AG04450 (cell line): ENCODE results near the gene MOB3A. TPM values are rescaled to one million over a fixed set of nuclear protein-coding genes. Genes with fewer than 3 reads are reported as not detected.
"Not testable (repeated sequence)": the region's sequence is repeated elsewhere in the genome, so short reads cannot be mapped to it uniquely, and the experiment has no call there.

Experiments used
- CTCF ChIA-PET: fragments of 300-600, 350-600 bp; formaldehyde crosslinking; extraction: SDS; loops from one replicate; lab custom pipeline; 2022; ENCODE audit warnings: antibody characterized with exemption, inconsistent platforms; lab: Charles Lee
- POLR2A ChIA-PET: fragments of 350-600 bp; formaldehyde crosslinking; extraction: SDS; loops from one replicate; lab custom pipeline; 2021; ENCODE audit warnings: antibody characterized with exemption, inconsistent platforms; lab: Yijun Ruan, JAX
- DNase-seq: peaks from one replicate; pipeline ENCODE4 v3.0.0-alpha.2; 2011; ENCODE audit warnings: low read depth, low spot score
- H3K27ac ChIP-seq: one replicate; pipeline ENCODE4 v1.5.1; 2012; ENCODE audit warnings: low read depth, low read length, control low read depth
- H3K27me3 ChIP-seq: one replicate; pipeline ENCODE4 v1.6.0; 2012; ENCODE audit warnings: low read length; ENCODE audit not compliant: control insufficient read depth, insufficient read depth
- H3K4me3 ChIP-seq: 2 replicates; pipeline ENCODE4 v1.5.1; 2011; ENCODE audit warnings: mild to moderate bottlenecking, low read depth, low read length, control low read depth
- H3K9me3 ChIP-seq: 2 replicates; pipeline ENCODE4 v1.5.1; 2012; ENCODE audit warnings: low read length; ENCODE audit not compliant: control insufficient read depth, insufficient read depth
- polyA plus RNA-seq: library from polyadenylated mRNA; depleted of rRNA; stranded (reverse); fragments of >200 nt; gene quantifications from 2 replicates; pipeline ENCODE4 v1.2.3, GENCODE V29; 2011
- TF ChIP-seq, protein P1 (sequence below): IDR thresholded peaks from 2 replicates; pipeline ENCODE4 v1.5.1; 2011; ENCODE audit warnings: low read depth, low read length, control low read depth, inconsistent platforms

Gene MOB3A
- polyA plus RNA-seq, 1 experiment: 20.5 TPM

GRCh38 chr19:2129022-2129421 is 32.9 kb upstream of the MOB3A start:
- no peak overlapping the region for H3K4me3 ChIP-seq
- CTCF ChIA-PET: no interaction called here
- DNase-seq: no peak
- TF ChIP-seq, protein P1, sequence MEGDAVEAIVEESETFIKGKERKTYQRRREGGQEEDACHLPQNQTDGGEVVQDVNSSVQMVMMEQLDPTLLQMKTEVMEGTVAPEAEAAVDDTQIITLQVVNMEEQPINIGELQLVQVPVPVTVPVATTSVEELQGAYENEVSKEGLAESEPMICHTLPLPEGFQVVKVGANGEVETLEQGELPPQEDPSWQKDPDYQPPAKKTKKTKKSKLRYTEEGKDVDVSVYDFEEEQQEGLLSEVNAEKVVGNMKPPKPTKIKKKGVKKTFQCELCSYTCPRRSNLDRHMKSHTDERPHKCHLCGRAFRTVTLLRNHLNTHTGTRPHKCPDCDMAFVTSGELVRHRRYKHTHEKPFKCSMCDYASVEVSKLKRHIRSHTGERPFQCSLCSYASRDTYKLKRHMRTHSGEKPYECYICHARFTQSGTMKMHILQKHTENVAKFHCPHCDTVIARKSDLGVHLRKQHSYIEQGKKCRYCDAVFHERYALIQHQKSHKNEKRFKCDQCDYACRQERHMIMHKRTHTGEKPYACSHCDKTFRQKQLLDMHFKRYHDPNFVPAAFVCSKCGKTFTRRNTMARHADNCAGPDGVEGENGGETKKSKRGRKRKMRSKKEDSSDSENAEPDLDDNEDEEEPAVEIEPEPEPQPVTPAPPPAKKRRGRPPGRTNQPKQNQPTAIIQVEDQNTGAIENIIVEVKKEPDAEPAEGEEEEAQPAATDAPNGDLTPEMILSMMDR: no peak
- no peak overlapping the region for H3K27ac ChIP-seq
- peaks cover 3% of the 10 kb centered on the region; the same call in 1 of the 2 replicates for H3K9me3 ChIP-seq
- POLR2A ChIA-PET: no interaction called here
- H3K27me3 ChIP-seq: no peaks in the 10 kb centered on the region

- H3K27ac ChIP-seq, DNase-seq, H3K27me3 ChIP-seq, POLR2A ChIA-PET, CTCF ChIA-PET, H3K4me3 ChIP-seq, H3K9me3 ChIP-seq: not testable (repeated sequence)
Observed at GRCh38 chr19:2128252-2128651, 32.1 kb upstream of the MOB3A start.

- CTCF ChIA-PET: no interaction called here
- no peak overlapping the region for H3K4me3 ChIP-seq
- H3K27ac ChIP-seq: no peak overlapping the region
- DNase-seq: no peak
- no peaks in the 10 kb centered on the region for H3K27me3 ChIP-seq
- POLR2A ChIA-PET: no interaction called here
- TF ChIP-seq, protein P1: no peak
- H3K9me3 ChIP-seq: peaks cover 3% of the 10 kb centered on the region; the same call in 1 of the 2 replicates
Observed at GRCh38 chr19:2127758-2128157, 31.6 kb upstream of the MOB3A start.

DNA sequence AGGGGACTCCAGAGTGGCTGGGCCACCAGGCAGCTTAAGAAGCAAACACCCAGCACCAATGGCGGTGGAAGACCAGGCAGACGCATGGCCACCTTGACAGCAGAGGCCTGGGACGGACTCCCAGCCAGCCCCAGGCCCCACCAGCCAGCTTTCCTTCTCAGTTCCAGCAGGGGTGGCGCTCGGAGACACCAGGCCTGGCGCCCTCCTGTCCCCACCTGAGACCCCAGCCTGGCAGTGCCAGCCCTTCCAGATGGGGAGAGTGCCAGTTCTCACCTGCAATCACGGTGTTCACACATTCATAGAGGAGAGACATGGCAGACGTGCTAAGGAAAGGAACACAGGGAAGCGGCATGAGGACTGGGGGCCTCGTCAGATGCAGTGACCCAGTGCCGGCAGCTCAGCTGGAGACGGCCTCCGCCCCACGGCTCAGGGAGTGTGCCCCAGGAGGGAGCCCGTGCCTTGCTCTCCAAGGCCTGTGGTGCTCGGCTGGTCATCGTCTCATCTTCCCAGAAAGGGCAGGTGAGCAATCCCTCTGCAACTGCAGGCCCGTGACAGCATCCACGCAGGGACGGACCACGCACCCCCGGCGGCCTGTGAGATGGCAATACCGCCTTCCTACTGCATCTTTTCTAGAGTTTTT is 30.9 kb upstream of the MOB3A start:
- ChIA-PET CTCF (no interaction called here), POLR2A (no interaction called here)
- Histone ChIP-seq H3K9me3 (no peaks in the 10 kb centered on the region; the same call in 1 of the 2 replicates), H3K4me3 (no peak overlapping the region), H3K27me3 (no peaks in the 10 kb centered on the region), H3K27ac (no peak overlapping the region)
- TF ChIP-seq, protein P1: no peak
- no peak for DNase-seq

- ChIA-PET POLR2A (interaction anchor here (1.1 kb wide), 1 partner anchor 11 kb away, joined by 4 read pairs; no protein-coding TSS in a partner anchor), CTCF (no interaction called here)
- no peak overlapping the region for H3K4me3 ChIP-seq
- no peak overlapping the region for H3K27ac ChIP-seq
- no peak for DNase-seq
- TF ChIP-seq, protein P1: no peak
- no peaks in the 10 kb centered on the region for H3K9me3 ChIP-seq
- no peaks in the 10 kb centered on the region for H3K27me3 ChIP-seq
Observed at GRCh38 chr19:2123682-2124387, 27.7 kb upstream of the MOB3A start.
